Astrocyte (in vitro differentiated cells and primary cell): ENCODE measurements around the gene DLX1. TPM values are rescaled to one million over a fixed set of nuclear protein-coding genes. Genes with fewer than 3 reads are reported as not detected.

ENCODE experiments used
- DNase-seq: peaks from one replicate; pipeline ENCODE4 v3.0.0-alpha.2; 2010; ENCODE audit warnings: low read depth
- FAIRE-seq: peaks from 2 replicates; lab custom pipeline; 2011; peaks lifted over from hg19 to GRCh38; lab: Jason Lieb, UNC
- H2AFZ ChIP-seq: 2 replicates; pipeline ENCODE4 v1.6.0; 2012; ENCODE audit warnings: low read depth, low read length, inconsistent platforms
- H3K27ac ChIP-seq: 2 replicates; pipeline ENCODE4 v1.5.1; 2011; ENCODE audit warnings: low read depth, low read length, inconsistent platforms
- H3K27me3 ChIP-seq: 2 replicates; pipeline ENCODE4 v1.6.0; 2011; ENCODE audit warnings: low read length, inconsistent platforms; ENCODE audit not compliant: insufficient read depth
- H3K36me3 ChIP-seq: 2 replicates; pipeline ENCODE4 v1.5.1; 2011; ENCODE audit warnings: low read length, inconsistent platforms; ENCODE audit not compliant: insufficient read depth
- H3K4me1 ChIP-seq: 2 replicates; pipeline ENCODE4 v1.5.1; 2011; ENCODE audit warnings: low read length, inconsistent platforms; ENCODE audit not compliant: insufficient read depth
- H3K4me2 ChIP-seq: 2 replicates; pipeline ENCODE4 v1.6.0; 2012; ENCODE audit warnings: low read length, inconsistent platforms
- H3K4me3 ChIP-seq: 2 replicates; pipeline ENCODE4 v1.5.1; 2011; ENCODE audit warnings: low read depth, mild to moderate bottlenecking, low read length, inconsistent platforms; ENCODE audit not compliant: insufficient read depth
- H3K79me2 ChIP-seq: 2 replicates; pipeline ENCODE4 v1.6.0; 2012; ENCODE audit warnings: mild to moderate bottlenecking, low read length, inconsistent platforms; ENCODE audit not compliant: insufficient read depth
- H3K9ac ChIP-seq: 2 replicates; pipeline ENCODE4 v1.6.0; 2012; ENCODE audit warnings: mild to moderate bottlenecking, low read length, inconsistent platforms
- H3K9me3 ChIP-seq: 2 replicates; pipeline ENCODE4 v1.5.1; 2012; ENCODE audit warnings: low read depth, mild to moderate bottlenecking, low read length, inconsistent platforms; ENCODE audit not compliant: insufficient read depth
- H4K20me1 ChIP-seq: 2 replicates; pipeline ENCODE4 v1.6.0; 2012; ENCODE audit warnings: low read length, inconsistent platforms; ENCODE audit not compliant: insufficient read depth
- H3K27ac Mint-ChIP-seq: one replicate; pipeline ENCODE4 v1.8.0; 2021; ENCODE audit warnings: mild to moderate bottlenecking, mixed read lengths; ENCODE audit not compliant: unreplicated experiment
- H3K27me3 Mint-ChIP-seq: one replicate; pipeline ENCODE4 v1.8.0; 2021; ENCODE audit warnings: low read depth, mixed read lengths; ENCODE audit not compliant: unreplicated experiment
- H3K36me3 Mint-ChIP-seq: one replicate; pipeline ENCODE4 v1.8.0; 2021; ENCODE audit warnings: low read depth, mixed read lengths; ENCODE audit not compliant: unreplicated experiment
- H3K4me1 Mint-ChIP-seq: one replicate; pipeline ENCODE4 v1.8.0; 2021; ENCODE audit warnings: low read depth, mixed read lengths; ENCODE audit not compliant: unreplicated experiment
- H3K4me3 Mint-ChIP-seq: one replicate; pipeline ENCODE4 v1.8.0; 2021; ENCODE audit warnings: mild to moderate bottlenecking, moderate library complexity, mixed read lengths; ENCODE audit not compliant: unreplicated experiment
- H3K9me3 Mint-ChIP-seq: one replicate; pipeline ENCODE4 v1.8.0; 2021; ENCODE audit warnings: mild to moderate bottlenecking, mixed read lengths; ENCODE audit not compliant: unreplicated experiment
- EZH2 ChIP-seq: IDR thresholded peaks from 2 replicates; pipeline ENCODE4 v1.6.1; 2012; ENCODE audit warnings: mild to moderate bottlenecking, low read length, inconsistent platforms; ENCODE audit not compliant: insufficient read depth
- total RNA-seq: library from RNA; stranded (reverse); gene quantifications from 2 replicates; pipeline ENCODE4 v1.2.1, GENCODE V29; 2021
- TF ChIP-seq, protein P1 (sequence below): IDR thresholded peaks from 2 replicates; pipeline ENCODE4 v1.5.1; 2011; ENCODE audit warnings: low read depth, mild to moderate bottlenecking, inconsistent platforms, low read length, moderate library complexity; ENCODE audit not compliant: insufficient read depth

DLX1 gene
- total RNA-seq, 1 donor from 2014 or later, result 0.27 TPM

DNA sequence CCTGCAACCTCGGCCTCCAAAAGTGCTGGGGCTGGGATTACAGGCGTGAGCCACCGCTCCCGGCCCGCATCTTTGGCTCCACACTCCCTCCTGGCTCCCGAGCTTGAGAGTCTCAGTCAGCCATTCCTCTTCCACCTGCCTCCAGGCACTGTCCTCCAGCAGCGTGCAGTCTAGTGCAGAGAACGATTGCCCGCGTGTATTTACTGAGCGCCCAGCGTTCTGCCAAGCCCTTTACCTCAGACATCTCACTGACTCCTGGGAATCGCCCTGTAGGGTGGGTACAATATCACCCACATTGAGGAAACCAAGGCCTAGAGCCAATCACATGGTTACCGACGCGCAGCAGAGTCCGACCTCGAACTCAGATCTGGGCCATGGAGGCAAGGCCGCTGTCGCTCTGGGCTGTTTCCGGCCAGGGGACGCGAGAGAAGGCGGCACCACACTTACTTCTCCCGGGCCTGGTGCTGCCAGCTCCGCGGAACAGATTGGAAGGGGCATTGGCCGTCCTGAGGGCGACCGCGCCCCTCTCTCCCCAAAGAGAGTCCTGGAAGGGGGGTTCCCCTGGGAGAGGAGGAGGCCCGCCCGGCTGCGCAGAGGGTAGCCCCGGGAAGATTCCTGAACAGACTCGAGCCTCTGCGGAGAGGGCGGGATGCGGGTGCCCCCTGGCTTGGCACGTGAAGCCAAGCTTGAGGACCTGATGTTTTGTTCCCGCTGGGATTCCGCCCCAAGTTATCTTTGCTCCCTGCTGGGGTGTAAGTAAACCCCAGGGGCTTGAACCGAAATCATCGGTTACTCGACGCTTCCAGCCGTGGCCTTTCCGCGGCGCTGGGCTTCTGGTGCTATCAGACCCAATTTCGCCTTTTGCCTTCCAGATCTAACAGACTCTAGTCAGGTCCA, 22.6 kb downstream of the DLX1 start:
- Histone ChIP-seq H4K20me1 (no peaks in the 10 kb centered on the region), H3K27me3 (peaks cover 40% of the 10 kb centered on the region), H3K79me2 (no peaks in the 10 kb centered on the region), H3K36me3 (no peaks in the 10 kb centered on the region), H3K9me3 (no peaks in the 10 kb centered on the region), H2AFZ (no peak overlapping the region), H3K27ac (no peak overlapping the region), H3K9ac (no peak overlapping the region), H3K4me2 (peak overlapping the region; percentile 2), H3K4me1 (peaks cover 12% of the 10 kb centered on the region), H3K4me3 (no peak overlapping the region)
- H3K36me3 Mint-ChIP-seq, result no peaks in the 10 kb centered on the region
- H3K4me1 Mint-ChIP-seq, result no peaks in the 10 kb centered on the region
- FAIRE-seq, result no peak
- no peak for DNase-seq
- H3K9me3 Mint-ChIP-seq, result peaks cover 6% of the 10 kb centered on the region
- no peak overlapping the region for H3K27ac Mint-ChIP-seq
- TF ChIP-seq EZH2, result peak; percentile 76
- TF ChIP-seq, protein P1, sequence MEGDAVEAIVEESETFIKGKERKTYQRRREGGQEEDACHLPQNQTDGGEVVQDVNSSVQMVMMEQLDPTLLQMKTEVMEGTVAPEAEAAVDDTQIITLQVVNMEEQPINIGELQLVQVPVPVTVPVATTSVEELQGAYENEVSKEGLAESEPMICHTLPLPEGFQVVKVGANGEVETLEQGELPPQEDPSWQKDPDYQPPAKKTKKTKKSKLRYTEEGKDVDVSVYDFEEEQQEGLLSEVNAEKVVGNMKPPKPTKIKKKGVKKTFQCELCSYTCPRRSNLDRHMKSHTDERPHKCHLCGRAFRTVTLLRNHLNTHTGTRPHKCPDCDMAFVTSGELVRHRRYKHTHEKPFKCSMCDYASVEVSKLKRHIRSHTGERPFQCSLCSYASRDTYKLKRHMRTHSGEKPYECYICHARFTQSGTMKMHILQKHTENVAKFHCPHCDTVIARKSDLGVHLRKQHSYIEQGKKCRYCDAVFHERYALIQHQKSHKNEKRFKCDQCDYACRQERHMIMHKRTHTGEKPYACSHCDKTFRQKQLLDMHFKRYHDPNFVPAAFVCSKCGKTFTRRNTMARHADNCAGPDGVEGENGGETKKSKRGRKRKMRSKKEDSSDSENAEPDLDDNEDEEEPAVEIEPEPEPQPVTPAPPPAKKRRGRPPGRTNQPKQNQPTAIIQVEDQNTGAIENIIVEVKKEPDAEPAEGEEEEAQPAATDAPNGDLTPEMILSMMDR, result no peak
- no peak overlapping the region for H3K4me3 Mint-ChIP-seq
- peaks cover 49% of the 10 kb centered on the region for H3K27me3 Mint-ChIP-seq

DNA sequence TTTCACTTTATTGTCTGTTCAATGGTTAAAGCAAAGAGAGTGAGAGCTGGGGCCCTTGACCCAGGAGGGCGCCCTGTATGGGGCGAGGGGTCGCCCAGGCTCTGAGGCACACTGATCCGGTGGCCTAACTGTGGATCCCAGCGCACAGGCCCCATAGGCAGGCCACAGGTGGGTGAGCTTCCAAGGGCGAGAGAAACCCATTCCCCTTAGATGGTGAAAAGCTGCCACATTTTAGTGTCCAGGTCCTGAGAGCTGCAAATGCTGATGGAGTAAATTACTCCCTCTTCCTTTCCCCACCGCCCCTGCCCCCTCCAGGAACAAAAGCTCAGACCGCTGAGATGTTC, 23.3 kb downstream of the DLX1 start:
- no peak overlapping the region for H2AFZ ChIP-seq
- Mint-ChIP-seq H3K27me3 (peaks cover 49% of the 10 kb centered on the region), H3K27ac (no peak overlapping the region), H3K4me3 (no peak overlapping the region), H3K36me3 (no peaks in the 10 kb centered on the region), H3K4me1 (no peaks in the 10 kb centered on the region), H3K9me3 (peaks cover 6% of the 10 kb centered on the region)
- H3K27me3 ChIP-seq, result peaks cover 35% of the 10 kb centered on the region
- TF ChIP-seq EZH2, result no peak
- TF ChIP-seq, protein P1, result no peak
- no peaks in the 10 kb centered on the region for H3K9me3 ChIP-seq
- no peak overlapping the region for H3K9ac ChIP-seq
- H3K4me2 ChIP-seq, result peak overlapping the region; percentile 2
- H3K4me3 ChIP-seq, result no peak overlapping the region
- H3K36me3 ChIP-seq, result no peaks in the 10 kb centered on the region
- H4K20me1 ChIP-seq, result no peaks in the 10 kb centered on the region
- DNase-seq (no peak), FAIRE-seq (no peak)
- H3K27ac ChIP-seq, result no peak overlapping the region
- no peaks in the 10 kb centered on the region for H3K79me2 ChIP-seq
- H3K4me1 ChIP-seq, result peaks cover 6% of the 10 kb centered on the region

DNA sequence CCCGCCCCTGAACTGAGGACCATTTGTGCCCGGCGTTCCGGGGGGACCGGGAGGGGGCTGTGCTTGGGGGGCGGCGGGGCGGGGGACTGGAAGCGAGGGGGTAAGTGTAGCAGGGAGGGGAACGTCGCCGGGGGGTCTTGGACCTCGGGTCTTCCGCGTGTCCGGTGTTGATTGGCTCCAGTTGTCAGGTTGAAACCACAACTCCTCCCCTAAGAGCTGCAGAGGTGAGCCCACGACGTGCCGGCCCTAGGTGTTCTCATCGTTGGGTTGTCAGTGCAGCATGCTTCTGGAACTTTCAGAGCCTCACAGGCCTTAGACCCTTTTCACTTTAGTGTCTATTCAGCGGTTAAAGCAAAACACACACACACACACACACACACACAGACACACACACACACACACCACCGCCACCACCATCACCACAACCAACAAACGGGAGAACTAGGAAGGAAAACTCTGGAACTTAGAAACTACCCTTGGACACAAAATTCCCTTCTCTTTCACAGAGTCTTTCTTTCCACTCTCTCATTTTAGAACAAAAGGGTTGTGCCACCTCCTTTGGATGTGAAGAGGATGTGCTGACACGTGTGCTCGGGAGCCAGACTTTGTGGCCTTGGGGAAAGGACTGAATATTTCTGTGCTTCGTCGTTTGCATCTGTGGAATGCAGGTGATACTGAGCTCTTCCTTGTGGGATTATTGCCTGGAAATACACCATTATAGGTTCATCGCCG, 24.1 kb downstream of the DLX1 start:
- no peak overlapping the region for H3K27ac ChIP-seq
- no peak overlapping the region for H3K9ac ChIP-seq
- H3K4me3 Mint-ChIP-seq, result no peak overlapping the region
- no peaks in the 10 kb centered on the region for H3K9me3 ChIP-seq
- no peak overlapping the region for H3K4me3 ChIP-seq
- no peak for FAIRE-seq
- H3K4me1 ChIP-seq, result peaks cover 4% of the 10 kb centered on the region
- no peaks in the 10 kb centered on the region for H3K36me3 Mint-ChIP-seq
- H3K27me3 Mint-ChIP-seq, result peaks cover 42% of the 10 kb centered on the region
- H4K20me1 ChIP-seq, result no peaks in the 10 kb centered on the region
- no peak overlapping the region for H3K27ac Mint-ChIP-seq
- no peaks in the 10 kb centered on the region for H3K79me2 ChIP-seq
- H3K4me2 ChIP-seq, result no peak overlapping the region
- H3K4me1 Mint-ChIP-seq, result no peaks in the 10 kb centered on the region
- peaks cover 6% of the 10 kb centered on the region for H3K9me3 Mint-ChIP-seq
- DNase-seq, result no peak
- TF ChIP-seq, protein P1, result no peak
- no peak for TF ChIP-seq EZH2
- peak overlapping the region; percentile 45 for H2AFZ ChIP-seq
- H3K27me3 ChIP-seq, result peaks cover 35% of the 10 kb centered on the region
- H3K36me3 ChIP-seq, result no peaks in the 10 kb centered on the region
